ENCODE data around the gene ADAMTS17. TPM values are rescaled to one million over a fixed set of nuclear protein-coding genes. Genes with fewer than 3 reads are reported as not detected.

Gene ADAMTS17
- 1 to 10 TPM in 1 of 2 donors, under 1 TPM in 1; 0.37 to 1.1 TPM for total RNA-seq

GRCh38 chr15:100341750-100342560, at the start of gene ADAMTS17:
TSS of gene ADAMTS17 (minus strand) at chr15:100341975. CDS start at chr15:100341899, 76 bp downstream.
- H3K36me3 Mint-ChIP-seq (ENCODE audit: low read depth) = no peaks in the 10 kb centered on the region

GRCh38 chr15:100385300-100386050, 43.7 kb upstream of the ADAMTS17 start:
- H3K4me1 Mint-ChIP-seq = no peaks in the 10 kb centered on the region
- H3K9me3 Mint-ChIP-seq = peaks cover 3% of the 10 kb centered on the region
- no peak overlapping the region for H3K27ac Mint-ChIP-seq
- no peak for ATAC-seq (replicated peaks)
- peaks cover 5% of the 10 kb centered on the region for H3K36me3 Mint-ChIP-seq (ENCODE audit: low read depth)
- peaks cover 3% of the 10 kb centered on the region for H3K27me3 Mint-ChIP-seq
- H3K4me3 Mint-ChIP-seq = no peak overlapping the region

More at GRCh38 chr15:100341750-100342560, at the start of gene ADAMTS17:
- H3K27me3 Mint-ChIP-seq = no peaks in the 10 kb centered on the region
- H3K4me1 Mint-ChIP-seq = no peaks in the 10 kb centered on the region
- H3K4me3 Mint-ChIP-seq = peak within 1 kb of the TSS; percentile 34
- peak; percentile 99 for ATAC-seq (replicated peaks)
- H3K9me3 Mint-ChIP-seq = no peaks in the 10 kb centered on the region
- H3K27ac Mint-ChIP-seq = no peak within 1 kb of the TSS

GRCh38 chr15:100384108-100384410, 42.3 kb upstream of the ADAMTS17 start:
- Mint-ChIP-seq H3K27ac (no peak overlapping the region), H3K4me3 (no peak overlapping the region), H3K36me3 (ENCODE audit: low read depth) (peaks cover 5% of the 10 kb centered on the region), H3K27me3 (peaks cover 6% of the 10 kb centered on the region), H3K9me3 (peaks cover 3% of the 10 kb centered on the region), H3K4me1 (no peaks in the 10 kb centered on the region)
- no peak for ATAC-seq (replicated peaks)

- no peaks in the 10 kb centered on the region for H3K4me1 Mint-ChIP-seq
- H3K36me3 Mint-ChIP-seq (ENCODE audit: low read depth) = peaks cover 5% of the 10 kb centered on the region
- H3K4me3 Mint-ChIP-seq = no peak overlapping the region
- ATAC-seq (replicated peaks) = no peak
- peaks cover 3% of the 10 kb centered on the region for H3K9me3 Mint-ChIP-seq
- peaks cover 3% of the 10 kb centered on the region for H3K27me3 Mint-ChIP-seq
- H3K27ac Mint-ChIP-seq = no peak overlapping the region
Observed at GRCh38 chr15:100383302-100384107, 41.7 kb upstream of the ADAMTS17 start.

GRCh38 chr15:100373942-100374341, 32.2 kb upstream of the ADAMTS17 start:
- no peak for ATAC-seq (replicated peaks)
- peaks cover 3% of the 10 kb centered on the region for H3K4me1 Mint-ChIP-seq
- peak overlapping the region; percentile 41 for H3K4me3 Mint-ChIP-seq
- no peak overlapping the region for H3K27ac Mint-ChIP-seq
- H3K27me3 Mint-ChIP-seq = peaks cover 47% of the 10 kb centered on the region
- H3K36me3 Mint-ChIP-seq (ENCODE audit: low read depth) = peaks cover 5% of the 10 kb centered on the region
- H3K9me3 Mint-ChIP-seq = no peaks in the 10 kb centered on the region

- Mint-ChIP-seq H3K36me3 (ENCODE audit: low read depth) (peaks cover 5% of the 10 kb centered on the region), H3K27me3 (peaks cover 47% of the 10 kb centered on the region), H3K9me3 (no peaks in the 10 kb centered on the region), H3K4me1 (peaks cover 3% of the 10 kb centered on the region), H3K27ac (no peak overlapping the region), H3K4me3 (peak overlapping the region; percentile 17)
- ATAC-seq (replicated peaks) = no peak
Observed at GRCh38 chr15:100373120-100373896, 31.5 kb upstream of the ADAMTS17 start.

- peaks cover 3% of the 10 kb centered on the region for H3K4me1 Mint-ChIP-seq
Observed at GRCh38 chr15:100372739-100373119, 31.0 kb upstream of the ADAMTS17 start.

GRCh38 chr15:100355342-100355741, 13.6 kb upstream of the ADAMTS17 start:
- Mint-ChIP-seq H3K9me3 (no peaks in the 10 kb centered on the region), H3K27ac (no peak overlapping the region), H3K36me3 (ENCODE audit: low read depth) (no peaks in the 10 kb centered on the region), H3K4me1 (no peaks in the 10 kb centered on the region), H3K4me3 (no peak overlapping the region), H3K27me3 (peaks cover 60% of the 10 kb centered on the region)
- ATAC-seq (replicated peaks) = no peak

More at GRCh38 chr15:100372739-100373119, 31.0 kb upstream of the ADAMTS17 start:
- Mint-ChIP-seq H3K36me3 (ENCODE audit: low read depth) (peaks cover 5% of the 10 kb centered on the region), H3K9me3 (no peaks in the 10 kb centered on the region), H3K27me3 (peaks cover 52% of the 10 kb centered on the region), H3K27ac (no peak overlapping the region), H3K4me3 (peak overlapping the region; percentile 17)
- ATAC-seq (replicated peaks) = no peak

GRCh38 chr15:100353449-100353848, 11.7 kb upstream of the ADAMTS17 start:
- H3K27me3 Mint-ChIP-seq = peaks cover 46% of the 10 kb centered on the region
- no peak overlapping the region for H3K27ac Mint-ChIP-seq
- ATAC-seq (replicated peaks) = no peak
- no peaks in the 10 kb centered on the region for H3K9me3 Mint-ChIP-seq
- no peak overlapping the region for H3K4me3 Mint-ChIP-seq
- no peaks in the 10 kb centered on the region for H3K4me1 Mint-ChIP-seq
- no peaks in the 10 kb centered on the region for H3K36me3 Mint-ChIP-seq (ENCODE audit: low read depth)

GRCh38 chr15:100350434-100351226, 8.9 kb upstream of the ADAMTS17 start:
- ATAC-seq (replicated peaks) = peak; percentile 18
- Mint-ChIP-seq H3K4me3 (peak overlapping the region; percentile 94), H3K27ac (peak overlapping the region; percentile 82), H3K9me3 (no peaks in the 10 kb centered on the region), H3K27me3 (peaks cover 24% of the 10 kb centered on the region), H3K36me3 (ENCODE audit: low read depth) (no peaks in the 10 kb centered on the region), H3K4me1 (no peaks in the 10 kb centered on the region)

GRCh38 chr15:100349696-100350433, 8.1 kb upstream of the ADAMTS17 start:
- peak overlapping the region; percentile 82 for H3K27ac Mint-ChIP-seq
- peak overlapping the region; percentile 94 for H3K4me3 Mint-ChIP-seq
- no peaks in the 10 kb centered on the region for H3K9me3 Mint-ChIP-seq
- ATAC-seq (replicated peaks) = peak; percentile 96
- H3K36me3 Mint-ChIP-seq (ENCODE audit: low read depth) = no peaks in the 10 kb centered on the region
- H3K27me3 Mint-ChIP-seq = peaks cover 19% of the 10 kb centered on the region
- no peaks in the 10 kb centered on the region for H3K4me1 Mint-ChIP-seq

- Mint-ChIP-seq H3K4me1 (no peaks in the 10 kb centered on the region), H3K27me3 (peaks cover 13% of the 10 kb centered on the region), H3K4me3 (peak overlapping the region; percentile 94), H3K36me3 (ENCODE audit: low read depth) (no peaks in the 10 kb centered on the region), H3K27ac (no peak overlapping the region), H3K9me3 (no peaks in the 10 kb centered on the region)
- no peak for ATAC-seq (replicated peaks)
Observed at GRCh38 chr15:100349321-100349695, 7.5 kb upstream of the ADAMTS17 start.

GRCh38 chr15:100348578-100348977, 6.8 kb upstream of the ADAMTS17 start:
- peak overlapping the region; percentile 94 for H3K4me3 Mint-ChIP-seq
- no peak overlapping the region for H3K27ac Mint-ChIP-seq
- no peaks in the 10 kb centered on the region for H3K36me3 Mint-ChIP-seq (ENCODE audit: low read depth)
- no peaks in the 10 kb centered on the region for H3K9me3 Mint-ChIP-seq
- ATAC-seq (replicated peaks) = no peak
- H3K4me1 Mint-ChIP-seq = no peaks in the 10 kb centered on the region
- peaks cover 11% of the 10 kb centered on the region for H3K27me3 Mint-ChIP-seq

Data from activated T-helper 17 cell treated with anti-CD3 and anti-CD28 coated beads, Interleukin-2, amount 50 U/mL, for 72 hours (primary cell).